Activated naive CD4-positive, alpha-beta T cell treated with Interleukin-2 at 50 U/mL for 16 hours (primary cell): ENCODE measurements around the gene TLR5.

Experiments used
- DNase-seq: peaks from one replicate; pipeline ENCODE4 v3.0.0-alpha.2; 2020

Gene TLR5

DNA sequence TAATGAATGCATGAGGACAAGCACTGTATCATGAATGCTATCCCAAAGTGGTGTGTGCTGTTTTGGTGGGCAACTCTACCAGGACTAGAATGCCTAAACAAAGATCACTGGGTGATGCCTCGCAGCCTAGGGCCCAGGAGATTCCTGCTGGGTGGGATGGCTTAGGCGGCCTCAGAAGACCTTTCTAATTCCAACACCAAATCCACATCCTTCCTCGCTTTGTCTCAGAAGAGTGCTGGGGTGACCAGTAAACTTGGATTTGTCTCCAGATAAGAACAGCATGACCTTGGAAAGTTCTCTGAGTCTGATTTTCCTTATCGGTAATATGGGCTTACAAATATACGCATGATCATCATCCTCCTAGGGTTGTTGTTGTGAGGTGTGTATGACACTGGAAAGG, 76.6 kb downstream of the TLR5 start:
- no peak for DNase-seq

GRCh38 chr1:223062177-223062576, 80.9 kb downstream of the TLR5 start:
- no peak for DNase-seq

- DNase-seq, result no peak
Observed at GRCh38 chr1:223059526-223059925, 83.5 kb downstream of the TLR5 start.
